Mucosa of descending colon (tissue), 3 donors: ENCODE data around the gene SPON1. TPM values are rescaled to one million over a fixed set of nuclear protein-coding genes. Genes with fewer than 3 reads are reported as not detected.

Experiments used
- ATAC-seq: fragments of 200-7000 bp; cut with Tn5 transposase; one replicate; pipeline ENCODE4 v1.9.1; 2020; ENCODE audit warnings: mild to moderate bottlenecking, moderate library complexity
- DNase-seq, 3 donors: peaks; one replicate each; pipeline ENCODE4 v3.0.0-alpha.2; 2020
- H3K36me3 ChIP-seq: fragments of 200-600 bp; one replicate; pipeline ENCODE4 v1.8.0; 2021; ENCODE audit warnings: low read depth, mild to moderate bottlenecking
- H3K4me1 ChIP-seq: fragments of 200-600 bp; one replicate; pipeline ENCODE4 v1.8.0; 2021; ENCODE audit warnings: low read depth, mild to moderate bottlenecking
- H3K4me3 ChIP-seq: fragments of 200-600 bp; one replicate; pipeline ENCODE4 v1.8.0; 2021; ENCODE audit warnings: mild to moderate bottlenecking
- H3K9me3 ChIP-seq: fragments of 200-600 bp; one replicate; pipeline ENCODE4 v1.8.0; 2021; ENCODE audit warnings: mild to moderate bottlenecking
- CTCF ChIP-seq: fragments of 200-600 bp; IDR thresholded peaks from one replicate; pipeline ENCODE4 v1.8.0; 2022; ENCODE audit warnings: antibody characterized with exemption, mild to moderate bottlenecking
- intact Hi-C, 2 donors: fragments of 100-400 bp; cut with DNase I in 1 of 2; cut with micrococcal nuclease in 1 of 2; formaldehyde crosslinking; loops; one replicate each; pipeline versions ENCODE4 v1.11.0 to v1.11.1; 2022; cut with DNase I, micrococcal nuclease
- total RNA-seq, 3 donors: library from RNA; stranded (reverse); fragmentation: NEBNext Ultra II Directional in 2 of 3; extraction: Animal tissue kit (Norgen Biotek cat#: 25700) in 2 of 3; gene quantifications; one replicate each; pipeline versions ENCODE4 v1.2.1 to v1.2.4, GENCODE V29; 2021 to 2023
- donor health status: DM: no; HTN: no; CAD: no; lungs with moderate emphysema.
- donor health status: DM: no; HTN: no; CAD: no.
- donor health status: DM: no; HTN: yes; CAD: no.

SPON1 gene
- total RNA-seq, 3 donors from 2014 or later: 43.6 to 85.5 (median 64.2) TPM

- Histone ChIP-seq H3K9me3 (no peaks in the 10 kb centered on the region), H3K4me3 (no peak overlapping the region), H3K4me1 (no peaks in the 10 kb centered on the region), H3K36me3 (no peaks in the 10 kb centered on the region)
- intact Hi-C loops: no loop called here
- ATAC-seq (no peak), DNase-seq (no peak)
- no peak for TF ChIP-seq CTCF
Observed at GRCh38 chr11:14093065-14093464, 130.5 kb downstream of the SPON1 start.

GRCh38 chr11:14094481-14095037, 132.0 kb downstream of the SPON1 start:
- Histone ChIP-seq H3K9me3 (no peaks in the 10 kb centered on the region), H3K4me1 (no peaks in the 10 kb centered on the region), H3K4me3 (no peak overlapping the region), H3K36me3 (no peaks in the 10 kb centered on the region)
- no peak for TF ChIP-seq CTCF
- intact Hi-C loops: no loop called here
- DNase-seq: no peak
- no peak for ATAC-seq

- intact Hi-C loops: no loop called here
- ATAC-seq: no peak
- H3K9me3 ChIP-seq: no peaks in the 10 kb centered on the region
- TF ChIP-seq CTCF: no peak
- no peak overlapping the region for H3K4me3 ChIP-seq
- no peaks in the 10 kb centered on the region for H3K36me3 ChIP-seq
- H3K4me1 ChIP-seq: no peaks in the 10 kb centered on the region
- DNase-seq: no peak
Observed at GRCh38 chr11:14095882-14096281, 133.4 kb downstream of the SPON1 start.

- intact Hi-C loops: no loop called here
- no peak overlapping the region for H3K4me3 ChIP-seq
- no peaks in the 10 kb centered on the region for H3K36me3 ChIP-seq
- no peak for DNase-seq
- H3K9me3 ChIP-seq: no peaks in the 10 kb centered on the region
- no peak for ATAC-seq
- no peaks in the 10 kb centered on the region for H3K4me1 ChIP-seq
- no peak for TF ChIP-seq CTCF
Observed at GRCh38 chr11:14096606-14097005, 134.1 kb downstream of the SPON1 start.

GRCh38 chr11:14101388-14101787, 138.9 kb downstream of the SPON1 start:
- H3K9me3 ChIP-seq: no peaks in the 10 kb centered on the region
- H3K4me3 ChIP-seq: no peak overlapping the region
- TF ChIP-seq CTCF: no peak
- ATAC-seq: no peak
- intact Hi-C loops: no loop called here
- no peaks in the 10 kb centered on the region for H3K36me3 ChIP-seq
- DNase-seq: no peak
- no peaks in the 10 kb centered on the region for H3K4me1 ChIP-seq

GRCh38 chr11:14102766-14103165, 140.2 kb downstream of the SPON1 start:
- Histone ChIP-seq H3K4me3 (no peak overlapping the region), H3K9me3 (no peaks in the 10 kb centered on the region), H3K36me3 (no peaks in the 10 kb centered on the region), H3K4me1 (peaks cover 3% of the 10 kb centered on the region)
- ATAC-seq (no peak), DNase-seq (no peak)
- TF ChIP-seq CTCF: no peak
- intact Hi-C loops: no loop called here
